HG02970 (cell line): ENCODE measurements around the gene ADH1B.
"Not testable (repeated sequence)": the region's sequence is repeated elsewhere in the genome, so short reads cannot be mapped to it uniquely, and the experiment has no call there.

ENCODE experiments used
- ATAC-seq: cut with Tn5 transposase; IDR thresholded peaks from one replicate; pipeline ENCODE4 v1.9.1; 2021; ENCODE audit warnings: mild to moderate bottlenecking, moderate library complexity, moderate number of reproducible peaks; ENCODE audit not compliant: unreplicated experiment, low FRiP score

ADH1B gene

DNA sequence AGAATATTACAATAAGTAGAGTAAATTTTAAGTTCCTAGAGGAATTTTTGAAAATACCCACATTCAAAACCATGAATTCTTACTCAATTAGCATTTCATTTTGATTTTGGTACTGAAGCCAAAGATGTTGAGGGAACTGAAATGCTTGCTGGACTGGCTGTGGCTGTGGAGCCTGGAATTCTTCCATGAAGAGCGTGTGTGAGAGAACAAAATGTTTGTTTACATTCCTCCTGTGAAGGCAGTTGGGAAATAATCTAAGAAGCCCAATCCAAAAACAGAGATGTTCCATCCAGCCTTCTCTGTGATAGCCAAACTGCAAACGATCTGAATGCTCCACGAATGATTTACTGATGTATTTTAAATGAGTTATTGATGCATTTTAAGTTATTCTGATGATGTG is 3.8 kb upstream of the ADH1B start:
- no peak for ATAC-seq

DNA sequence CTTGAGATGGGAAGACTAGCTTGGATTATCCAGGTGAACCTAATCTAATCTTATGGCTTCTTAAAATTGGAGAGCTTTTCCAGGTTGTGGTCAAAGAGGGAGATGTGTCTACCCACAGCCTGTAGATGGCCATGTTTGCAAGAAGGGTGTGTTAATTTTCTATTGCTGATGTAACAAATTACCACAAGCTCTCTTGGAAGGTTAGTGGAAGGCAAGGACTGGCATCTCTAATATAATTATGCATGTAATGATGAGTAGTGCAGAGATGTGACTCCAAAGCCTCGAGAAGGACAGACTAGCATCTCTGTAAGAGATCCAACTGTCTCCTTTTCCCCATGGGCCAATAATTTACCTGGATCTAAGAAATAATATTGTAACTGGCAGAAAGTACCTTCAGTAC is 3.2 kb upstream of the ADH1B start:
- no peak for ATAC-seq

DNA sequence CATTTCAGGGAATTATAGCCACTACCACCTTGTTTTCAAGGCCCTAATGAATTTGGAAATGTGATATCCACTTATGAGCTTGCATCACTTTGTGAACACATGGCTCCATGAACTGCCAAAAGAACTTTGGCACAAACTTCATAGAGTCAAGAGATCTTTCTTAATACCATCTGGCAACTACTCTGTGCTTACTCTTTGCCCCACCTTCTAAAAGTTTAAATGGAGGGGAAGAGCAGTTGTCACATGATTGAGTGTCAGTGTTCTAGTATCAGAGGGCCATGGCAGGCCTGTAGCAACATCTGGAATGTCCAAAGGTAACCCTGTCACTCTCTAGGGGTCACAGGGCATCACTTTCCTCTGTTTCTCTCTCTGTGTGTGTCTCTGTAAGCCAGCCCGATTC is 2.6 kb upstream of the ADH1B start:
- ATAC-seq, result no peak

DNA sequence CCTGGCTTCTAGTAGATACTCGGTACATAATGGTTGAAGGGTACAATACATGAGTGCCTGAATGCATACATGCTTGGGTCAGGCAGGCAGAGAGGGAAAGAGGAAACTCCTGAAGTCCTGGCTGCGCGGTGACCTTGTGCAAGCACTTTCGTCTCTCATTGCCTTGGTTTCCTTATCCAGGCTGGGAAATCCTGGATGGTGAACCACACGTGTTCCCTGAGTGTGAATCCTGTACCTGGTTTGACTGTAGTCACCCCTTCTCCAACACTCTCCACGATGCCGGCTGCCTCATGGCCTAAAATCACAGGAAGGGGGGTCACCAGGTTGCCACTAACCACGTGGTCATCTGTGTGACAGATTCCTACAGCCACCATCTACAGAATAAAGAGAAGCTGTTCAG is 3.4 kb downstream of the ADH1B start:
- ATAC-seq, result not testable (repeated sequence)

DNA sequence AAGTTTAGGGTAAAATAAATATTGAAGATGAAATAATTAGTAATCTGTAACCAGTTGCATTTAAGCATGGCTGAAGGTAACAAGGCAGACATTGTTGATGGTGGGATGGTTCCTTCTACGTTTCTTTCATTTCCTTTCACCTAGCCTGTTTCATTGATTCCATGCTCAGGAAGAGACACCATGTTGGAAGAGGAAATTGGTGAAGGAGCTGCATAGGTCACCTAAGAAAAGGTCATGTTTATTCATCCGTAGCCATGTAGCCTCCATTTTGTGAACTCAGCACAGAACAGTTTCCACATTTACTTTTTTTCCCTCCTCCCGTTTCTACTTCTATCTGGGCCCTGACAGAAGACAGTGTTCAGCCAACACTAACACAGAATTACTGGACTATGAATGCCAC is 3.8 kb downstream of the ADH1B start:
- no peak for ATAC-seq

DNA sequence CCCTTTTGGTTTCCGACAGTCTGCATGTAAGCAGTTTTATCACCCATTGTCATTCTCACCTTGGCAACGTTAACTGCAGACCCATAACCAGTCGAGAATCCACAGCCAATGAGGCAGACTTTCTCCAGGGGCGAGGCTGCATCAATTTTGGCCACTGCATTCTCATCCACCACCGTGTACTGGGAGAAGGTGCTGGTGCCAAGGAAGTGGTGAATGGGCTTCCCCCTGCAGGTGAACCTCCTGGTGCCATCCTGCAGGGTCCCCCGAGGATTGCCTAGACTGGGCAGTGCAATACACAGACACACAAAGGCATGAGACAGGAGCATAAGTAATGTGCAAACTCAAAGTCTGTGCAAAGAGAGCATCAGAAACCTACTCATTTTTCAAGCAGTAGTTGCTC is 5.4 kb downstream of the ADH1B start:
- no peak for ATAC-seq

DNA sequence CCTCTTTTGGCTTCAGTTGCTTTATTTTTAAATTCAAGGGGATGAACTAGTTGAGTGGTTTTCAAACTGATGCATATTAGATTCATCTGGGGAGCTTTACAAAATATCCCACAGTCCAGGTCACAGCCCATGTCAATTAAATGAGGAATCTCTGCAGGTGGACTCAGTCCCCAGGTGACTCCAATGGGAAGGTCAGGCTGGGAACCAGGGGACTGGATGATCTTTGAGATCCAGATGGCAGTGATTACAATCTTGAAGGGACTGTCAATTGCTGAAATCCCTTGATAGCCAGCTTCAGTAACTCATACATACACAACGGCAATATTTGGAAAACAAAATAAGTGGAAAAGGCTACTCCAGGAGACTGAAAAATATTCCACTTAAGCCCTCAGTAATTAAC is 7.0 kb downstream of the ADH1B start:
- no peak for ATAC-seq

DNA sequence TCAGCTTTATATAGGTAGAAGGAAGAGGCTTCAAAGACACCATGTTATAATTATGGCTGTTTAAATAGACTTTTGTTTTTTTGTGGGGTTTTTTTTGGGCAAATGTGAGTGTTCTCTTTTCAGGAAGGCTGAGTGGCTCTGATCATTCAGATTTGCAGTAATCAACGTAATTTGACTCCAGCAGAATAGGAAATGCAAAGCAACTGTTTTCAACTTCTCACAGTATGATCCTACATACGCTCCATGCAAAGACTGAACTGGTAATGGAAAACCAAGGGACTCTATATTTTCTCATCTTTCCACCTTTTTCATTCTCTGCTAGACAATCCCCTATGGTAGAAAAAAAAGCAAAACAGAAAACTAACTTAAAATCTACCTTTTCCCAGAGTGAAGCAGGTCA is 10.8 kb downstream of the ADH1B start:
- ATAC-seq, result no peak

DNA sequence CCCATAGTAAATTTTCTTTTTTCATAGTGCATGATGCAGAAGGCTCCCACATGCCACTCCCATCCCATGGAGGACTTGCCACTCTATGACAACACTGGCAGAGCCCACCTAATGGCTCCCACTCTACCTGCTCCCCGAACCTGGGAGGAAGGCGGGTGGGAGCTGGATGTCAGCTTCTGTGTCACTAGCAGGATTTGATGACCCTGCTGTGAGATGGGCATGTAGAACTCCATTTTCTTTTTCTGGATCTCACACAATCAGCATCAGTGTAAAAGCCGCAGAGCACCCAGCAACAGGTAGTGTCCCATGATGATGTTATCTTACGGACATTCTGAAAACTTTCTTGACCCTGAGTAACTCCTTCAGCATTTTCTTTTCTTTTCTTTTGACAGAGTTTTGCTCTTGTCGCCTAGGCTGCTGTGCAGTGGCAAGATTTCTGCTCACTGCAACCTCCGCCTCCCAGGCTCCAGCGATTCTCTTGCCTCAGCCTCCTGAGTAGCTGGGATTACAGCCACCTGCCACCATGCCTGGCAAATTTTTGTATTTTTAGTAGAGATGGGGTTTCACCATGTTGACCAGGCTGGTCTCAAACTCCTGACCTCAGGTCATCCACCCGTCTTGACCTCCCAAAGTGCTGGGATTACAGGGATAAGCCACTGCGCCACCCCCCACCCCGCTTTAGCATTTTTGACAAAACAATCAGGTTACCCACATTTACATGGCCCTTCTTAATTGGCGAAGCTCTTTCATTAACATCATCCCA is 15.4 kb downstream of the ADH1B start:
- no peak for ATAC-seq

DNA sequence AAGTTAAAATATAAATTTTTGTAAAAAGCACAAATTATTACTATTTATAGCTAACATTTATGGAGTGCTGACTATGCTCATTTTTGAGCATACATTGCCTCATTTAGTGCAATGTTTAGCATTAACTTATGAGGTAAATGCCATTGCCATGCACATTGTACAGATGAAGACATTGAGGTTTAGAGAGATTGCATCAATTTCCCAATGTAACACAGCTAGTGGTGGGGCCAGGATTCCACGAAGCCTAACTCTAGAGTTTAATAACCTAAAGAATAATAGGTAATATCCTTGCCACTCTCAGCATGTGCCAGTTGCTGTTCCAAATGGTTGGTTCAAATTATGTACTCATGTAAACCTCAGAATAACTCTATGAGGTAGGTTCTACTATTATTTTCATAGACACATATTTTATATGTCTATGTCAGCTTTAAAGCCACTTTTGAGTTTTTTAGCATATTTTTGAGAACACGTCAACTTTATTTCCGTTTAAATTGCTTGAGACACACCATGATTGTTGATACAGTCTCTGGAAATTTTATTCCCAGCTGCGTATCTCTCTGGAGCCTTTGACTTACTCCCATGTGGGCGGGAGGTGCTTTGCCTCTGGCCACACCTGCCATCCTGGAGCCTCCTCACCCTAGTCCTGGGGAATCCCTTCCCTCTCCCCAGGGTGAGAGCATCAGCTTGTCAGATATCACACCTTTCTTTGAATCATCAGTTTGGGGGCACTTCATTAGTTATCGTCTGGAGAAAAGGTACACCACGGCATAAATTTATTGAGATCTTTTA is 19.6 kb downstream of the ADH1B start:
- no peak for ATAC-seq

DNA sequence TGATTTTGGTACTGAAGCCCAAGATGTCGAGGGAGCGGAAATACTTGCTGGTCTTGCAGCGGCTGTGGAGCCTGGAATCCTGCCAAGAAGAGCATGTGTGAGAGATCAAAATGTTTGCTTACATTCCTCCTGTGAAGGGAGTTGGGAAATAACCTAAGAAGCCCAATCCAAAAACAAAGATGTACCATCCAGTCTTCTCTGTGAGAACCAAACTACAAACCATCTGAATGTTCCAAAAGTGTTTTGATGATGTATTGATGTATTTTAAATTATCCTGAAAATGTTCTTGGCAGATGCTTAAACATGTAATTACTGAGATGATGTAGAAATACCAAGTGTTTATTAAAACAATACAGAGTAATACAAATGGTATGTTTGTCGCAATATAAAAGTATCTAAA is 20.3 kb downstream of the ADH1B start:
- no peak for ATAC-seq

DNA sequence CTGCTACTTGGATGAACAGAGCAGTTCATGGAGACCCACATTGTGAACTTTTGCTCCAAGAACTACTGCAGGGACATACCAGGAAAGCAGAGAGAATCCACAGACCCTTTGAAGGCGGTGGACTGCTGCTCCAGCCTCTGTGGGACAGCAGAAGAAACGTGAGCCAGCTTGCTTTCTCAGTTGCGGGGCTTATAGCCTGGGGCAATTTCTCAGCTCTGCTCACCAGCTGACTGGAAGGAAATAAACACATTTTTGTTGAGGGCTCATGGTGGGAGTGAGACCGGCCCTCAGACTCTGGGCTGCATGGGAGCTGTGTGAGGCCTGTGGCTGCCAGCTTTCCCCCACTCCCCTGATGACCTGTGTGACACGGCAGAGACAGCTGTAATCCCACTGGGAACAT is 27.8 kb downstream of the ADH1B start:
- no peak for ATAC-seq

DNA sequence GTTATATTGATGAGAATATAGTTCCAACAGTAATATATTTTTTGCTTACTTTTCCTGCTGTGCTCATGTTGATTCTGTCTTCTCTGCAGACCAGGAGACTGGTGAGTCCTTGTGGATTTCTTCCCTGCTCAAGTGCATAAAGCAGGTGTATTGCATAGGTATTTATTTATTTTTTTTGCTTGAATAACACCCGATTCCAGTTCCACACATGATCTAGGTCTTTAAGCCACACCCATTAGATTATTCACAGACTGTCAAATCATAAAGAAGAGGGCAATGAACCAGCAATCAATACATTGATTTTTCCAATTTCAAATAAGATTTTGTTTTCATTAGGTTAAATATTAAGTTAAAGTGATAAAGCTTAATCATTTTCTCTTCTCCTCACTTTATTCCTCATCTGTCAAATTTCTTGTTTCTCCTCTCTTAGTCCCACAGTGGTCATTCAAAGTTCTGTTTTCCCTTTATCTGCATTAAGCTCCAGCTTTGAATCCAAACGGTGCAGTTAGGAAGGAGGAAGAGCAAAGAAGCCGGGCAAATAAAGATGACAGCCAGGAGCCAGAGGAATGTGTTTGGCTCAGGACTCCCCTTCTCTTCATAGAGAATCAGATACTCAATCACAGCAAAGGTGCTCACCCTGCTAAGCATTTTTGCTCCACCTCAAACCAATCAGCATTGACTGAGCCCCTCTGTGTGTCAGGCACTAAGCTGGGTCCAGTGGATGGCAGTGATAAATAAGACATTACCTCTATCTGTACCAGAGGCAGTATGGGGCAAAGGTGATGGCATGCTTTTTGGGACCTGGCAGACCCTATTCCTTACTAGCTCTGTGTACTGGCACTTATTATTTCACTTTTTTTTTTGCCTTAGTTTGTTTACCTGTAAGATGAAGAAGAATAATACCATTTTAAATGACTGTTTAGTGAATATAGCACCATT is 30.1 kb downstream of the ADH1B start, which contains the start of gene ADH1A:
Gene ADH1A (minus strand): TSS at position 138 of the 939 bp plus-strand sequence. CDS start 71 bp downstream, at position 67.
- ATAC-seq, result no peak

DNA sequence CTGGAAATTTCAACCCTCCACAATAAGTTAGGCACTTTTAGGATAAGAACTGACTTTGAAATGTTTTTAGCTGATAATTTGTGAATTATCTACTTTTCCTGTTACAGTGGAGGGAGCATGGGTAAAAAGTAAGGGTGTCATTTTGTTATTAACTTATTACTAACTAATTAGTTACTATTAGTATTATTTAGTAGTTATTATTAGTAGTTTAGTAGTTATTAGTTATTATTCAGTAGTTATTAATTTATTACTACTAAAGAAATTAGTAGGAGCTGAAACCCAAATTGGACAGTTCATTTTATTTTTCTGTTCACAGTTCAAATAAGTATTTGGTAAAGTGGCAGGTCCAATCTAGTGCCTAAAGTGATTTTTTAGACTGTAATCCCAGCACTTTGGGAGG is 35.8 kb downstream of the ADH1B start:
- no peak for ATAC-seq

DNA sequence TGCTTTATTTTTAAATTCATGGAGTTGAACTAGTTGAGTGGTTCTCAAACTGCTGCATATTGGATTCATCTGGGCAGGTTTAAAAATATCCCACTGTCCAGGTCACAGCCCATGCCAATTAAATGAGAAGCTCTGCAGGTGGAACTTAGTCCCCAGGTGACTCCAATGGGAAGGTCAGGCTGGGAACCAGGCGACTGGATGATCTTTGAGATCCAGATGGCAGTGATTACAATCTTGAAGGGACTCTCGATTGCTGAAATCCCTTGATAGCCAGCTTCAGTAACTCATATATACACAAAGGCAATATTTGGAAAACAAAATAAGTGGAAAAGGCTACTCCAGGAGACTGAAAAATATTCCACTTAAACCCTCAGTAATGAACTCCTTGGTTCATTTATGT is 38.5 kb downstream of the ADH1B start:
- no peak for ATAC-seq

DNA sequence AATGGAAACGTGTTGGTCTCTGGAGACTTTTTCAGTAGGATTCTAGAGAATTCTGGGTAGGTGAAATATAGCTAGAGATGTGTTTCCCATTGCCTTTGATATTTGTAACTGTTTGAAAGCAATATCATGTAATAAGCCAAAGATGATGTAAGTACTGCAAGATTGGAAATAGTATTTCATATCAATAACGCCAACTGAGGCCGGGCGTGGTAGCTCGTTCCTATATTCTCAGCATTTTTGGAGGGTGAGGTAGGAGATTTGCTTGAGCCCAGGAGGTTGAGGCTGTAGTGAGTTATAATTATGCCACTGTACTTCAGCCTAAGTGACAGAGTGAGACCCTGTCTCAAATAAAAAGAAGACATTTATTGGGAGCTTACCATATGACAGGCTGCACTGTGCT is 39.9 kb downstream of the ADH1B start:
- no peak for ATAC-seq

DNA sequence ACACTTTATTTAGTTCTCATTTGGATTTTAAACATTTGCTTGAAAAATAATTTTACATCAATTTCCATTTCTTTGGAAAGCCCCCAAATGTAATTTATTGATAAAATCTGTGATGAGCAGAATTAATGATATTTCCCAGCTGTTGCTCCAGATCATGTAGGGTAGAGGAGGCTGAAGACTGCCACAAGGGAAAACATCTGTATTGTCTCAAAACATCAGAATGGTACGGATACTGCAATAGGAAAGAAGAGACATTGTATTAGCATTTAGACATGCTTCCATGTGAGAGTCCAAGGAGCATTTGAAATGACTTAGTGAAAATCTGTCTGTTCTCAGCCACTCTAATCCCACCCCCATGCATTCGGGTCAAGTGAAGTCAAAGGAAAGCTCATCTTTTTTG is 44.8 kb downstream of the ADH1B start:
- no peak for ATAC-seq

DNA sequence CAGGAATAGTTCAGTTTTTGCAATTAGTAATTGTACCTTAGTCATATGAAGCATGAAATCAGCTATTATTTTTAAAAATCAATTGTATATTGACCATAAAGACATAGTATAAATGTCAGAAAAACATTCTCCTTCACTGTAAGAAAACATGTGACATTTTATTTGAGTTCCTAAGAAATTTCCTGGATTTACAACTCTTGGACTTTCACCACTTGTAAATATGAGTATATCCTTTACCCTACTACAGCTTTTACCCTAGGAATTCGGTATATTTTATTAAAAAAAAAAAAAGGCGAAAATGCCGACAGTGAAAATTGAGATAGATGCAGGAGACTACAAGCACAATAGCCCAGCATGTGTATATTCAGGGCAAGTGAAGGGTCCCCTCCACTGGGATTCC is 45.3 kb downstream of the ADH1B start:
- no peak for ATAC-seq

DNA sequence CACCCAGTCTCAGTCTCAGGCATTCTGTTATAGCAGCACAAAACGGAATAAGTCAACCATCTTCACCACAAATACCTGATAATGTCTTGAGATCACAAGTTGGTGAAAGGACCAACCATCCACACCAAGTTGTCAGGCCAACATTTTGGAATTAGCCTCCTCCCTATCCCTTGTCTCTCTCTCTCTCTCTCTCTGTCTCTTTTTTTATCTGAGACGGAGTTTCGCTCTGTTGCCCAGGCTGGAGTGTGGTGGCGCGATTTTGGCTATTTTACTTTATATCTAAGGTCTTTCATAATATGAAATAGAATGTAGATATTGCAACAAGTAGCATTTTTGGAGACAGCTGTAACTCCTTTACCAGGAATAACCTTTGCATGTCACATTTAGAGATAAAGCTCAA is 46.2 kb downstream of the ADH1B start:
- no peak for ATAC-seq

DNA sequence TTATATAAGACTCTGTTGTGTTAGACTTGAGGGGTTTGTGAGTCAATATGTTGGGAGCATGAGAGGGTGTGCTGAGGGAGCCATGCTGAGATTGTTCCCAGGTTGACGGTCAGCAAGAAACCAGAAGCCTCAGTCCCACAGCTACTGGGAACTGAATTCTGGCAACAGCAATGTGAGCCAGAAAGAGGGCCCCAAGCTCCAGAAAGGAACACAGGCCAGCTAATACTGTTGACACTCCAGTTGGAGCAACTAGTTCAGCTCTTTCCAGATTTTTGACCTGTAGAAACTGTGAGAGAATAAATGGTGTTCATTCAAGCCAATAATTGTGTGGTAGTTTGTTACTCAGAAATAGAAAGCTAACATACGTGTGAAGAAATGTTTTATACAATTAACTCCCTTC is 47.5 kb downstream of the ADH1B start:
- ATAC-seq, result no peak

DNA sequence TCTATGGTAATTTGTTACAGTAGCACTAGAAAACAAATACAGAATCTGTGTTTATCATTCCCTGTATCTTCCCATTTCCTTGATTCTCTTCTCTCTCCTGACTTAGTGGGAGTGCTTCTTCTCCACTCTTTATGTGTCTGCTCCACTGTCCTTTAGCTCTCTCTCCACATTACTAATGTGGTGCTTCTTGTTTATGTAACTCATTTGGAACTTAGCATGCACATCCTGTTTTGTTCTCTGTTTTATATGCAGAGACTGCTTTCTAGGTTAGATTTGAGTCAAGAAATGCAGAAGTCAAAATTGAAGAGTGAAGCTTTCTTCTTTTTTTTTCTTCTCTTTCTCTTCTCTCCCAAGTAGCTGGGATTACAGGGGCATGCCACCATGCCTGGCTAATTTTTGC is 56.3 kb downstream of the ADH1B start:
- ATAC-seq, result no peak
